Skeletal muscle satellite cell (primary cell): ENCODE measurements around the gene CYS1.
"Not testable (repeated sequence)": the region's sequence is repeated elsewhere in the genome, so short reads cannot be mapped to it uniquely, and the experiment has no call there.

ENCODE experiments used
- H3K27me3 ChIP-seq: 2 replicates; pipeline ENCODE4 v1.7.0; 2013; ENCODE audit warnings: low read length; ENCODE audit not compliant: control insufficient read depth, insufficient read depth
- H3K36me3 ChIP-seq: 2 replicates; pipeline ENCODE4 v1.7.0; 2013; ENCODE audit warnings: mild to moderate bottlenecking, control low read depth, low read length; ENCODE audit not compliant: insufficient read depth
- H3K4me1 ChIP-seq: 2 replicates; pipeline ENCODE4 v1.7.0; 2013; ENCODE audit warnings: low read length; ENCODE audit not compliant: control insufficient read depth, insufficient read depth
- H3K4me2 ChIP-seq: 2 replicates; pipeline ENCODE4 v1.7.0; 2013; ENCODE audit warnings: mild to moderate bottlenecking, low read length
- H3K4me3 ChIP-seq: 2 replicates; pipeline ENCODE4 v1.7.0; 2013; ENCODE audit warnings: low read length
- H3K9ac ChIP-seq: 2 replicates; pipeline ENCODE4 v1.7.0; 2013; ENCODE audit warnings: mild to moderate bottlenecking, low read depth, low read length, moderate library complexity
- H3K9me3 ChIP-seq: replicated peaks from 2 replicates; pipeline ENCODE4 v1.7.0; 2013; ENCODE audit warnings: mild to moderate bottlenecking, control low read depth, low read length

CYS1 gene

DNA sequence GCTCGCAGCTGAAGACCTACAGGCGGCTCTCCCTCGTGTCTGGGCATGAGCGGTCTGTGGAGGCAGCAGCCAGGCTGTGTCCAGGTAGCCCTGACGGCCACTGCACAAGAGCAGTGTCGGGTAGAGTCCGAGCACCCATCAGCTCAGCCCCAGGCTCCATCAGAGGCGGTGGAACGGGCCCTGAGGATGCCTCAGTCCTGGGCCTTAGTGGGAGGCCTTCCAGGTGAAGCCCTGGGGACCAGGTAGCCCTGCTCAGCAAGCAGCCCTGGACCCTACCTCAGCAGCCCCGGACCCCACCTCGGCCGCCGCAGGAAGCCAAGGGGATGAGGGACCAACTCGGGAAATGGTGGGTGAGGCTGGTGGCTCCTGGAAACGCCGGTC is 58.2 kb downstream of the CYS1 start:
- peaks cover 5% of the 10 kb centered on the region for H3K9me3 ChIP-seq
- H3K4me3 ChIP-seq = no peak overlapping the region
- H3K4me1 ChIP-seq = no peaks in the 10 kb centered on the region
- no peak overlapping the region for H3K9ac ChIP-seq
- H3K27me3 ChIP-seq = peaks cover 33% of the 10 kb centered on the region
- H3K36me3 ChIP-seq = no peaks in the 10 kb centered on the region
- no peak overlapping the region for H3K4me2 ChIP-seq

DNA sequence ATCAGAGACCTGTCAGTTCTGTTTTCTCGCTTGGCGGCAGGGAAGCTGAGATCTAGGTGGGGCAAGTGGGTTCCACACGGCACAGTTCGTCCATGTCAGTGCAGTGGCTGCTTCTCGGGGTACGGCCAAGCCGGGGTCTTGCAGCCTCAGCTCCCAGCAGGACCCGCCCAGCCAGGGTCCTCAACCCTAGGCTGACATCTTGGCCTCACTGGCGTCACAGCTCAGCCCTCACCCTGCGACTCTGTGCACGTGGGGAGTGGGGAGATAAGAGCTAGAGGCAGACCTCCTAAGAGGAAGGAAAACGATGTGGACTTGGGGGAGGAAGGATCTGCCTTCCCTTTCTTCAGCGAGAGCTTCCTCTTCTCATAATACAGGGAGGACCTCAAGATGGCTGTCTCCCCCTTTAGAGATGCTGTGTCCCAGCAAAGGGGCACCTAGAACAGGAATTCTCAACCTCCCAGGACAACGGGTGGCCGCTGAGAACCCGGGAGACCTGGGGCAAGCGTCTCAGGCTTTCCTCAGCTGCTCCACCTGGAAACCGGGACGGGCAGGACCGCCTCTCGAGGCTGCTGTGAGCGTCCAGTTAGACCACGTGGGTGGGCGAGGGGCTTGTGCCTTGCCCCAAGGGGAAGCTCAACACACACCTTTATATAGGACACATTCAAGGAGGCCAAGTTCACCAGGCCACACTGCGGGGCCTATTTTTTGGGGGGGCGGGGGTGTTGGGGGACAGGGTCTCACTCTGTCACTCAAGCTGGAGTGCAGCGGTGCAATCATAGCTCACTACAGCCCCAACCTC is 60.4 kb downstream of the CYS1 start:
- Histone ChIP-seq H3K4me3 (no peak overlapping the region), H3K9me3 (peaks cover 7% of the 10 kb centered on the region), H3K27me3 (peaks cover 40% of the 10 kb centered on the region), H3K36me3 (no peaks in the 10 kb centered on the region), H3K4me1 (no peaks in the 10 kb centered on the region), H3K4me2 (no peak overlapping the region), H3K9ac (no peak overlapping the region)

DNA sequence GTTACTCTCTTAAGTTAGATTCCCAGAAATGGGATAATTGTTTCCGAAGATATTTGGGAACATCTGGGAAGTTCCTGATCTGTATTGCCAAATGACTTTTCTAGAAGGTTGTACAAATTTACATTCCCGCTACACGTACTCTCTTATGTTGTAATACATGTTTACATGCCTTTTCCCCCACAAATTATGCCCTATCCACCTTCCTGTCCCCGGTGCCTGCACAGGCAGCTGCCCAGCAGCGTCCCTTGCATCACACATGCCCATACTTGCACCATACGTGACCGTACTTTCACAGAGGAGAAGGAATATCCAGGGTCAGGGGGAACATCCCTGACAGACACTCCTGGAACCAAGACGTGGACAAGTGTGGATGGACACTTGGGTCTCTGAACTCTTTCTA is 61.0 kb downstream of the CYS1 start:
- H3K27me3 ChIP-seq = peaks cover 40% of the 10 kb centered on the region
- H3K4me1 ChIP-seq = no peaks in the 10 kb centered on the region
- H3K36me3 ChIP-seq = no peaks in the 10 kb centered on the region
- H3K9me3 ChIP-seq = peaks cover 7% of the 10 kb centered on the region
- no peak overlapping the region for H3K4me3 ChIP-seq
- H3K9ac ChIP-seq = no peak overlapping the region
- no peak overlapping the region for H3K4me2 ChIP-seq

DNA sequence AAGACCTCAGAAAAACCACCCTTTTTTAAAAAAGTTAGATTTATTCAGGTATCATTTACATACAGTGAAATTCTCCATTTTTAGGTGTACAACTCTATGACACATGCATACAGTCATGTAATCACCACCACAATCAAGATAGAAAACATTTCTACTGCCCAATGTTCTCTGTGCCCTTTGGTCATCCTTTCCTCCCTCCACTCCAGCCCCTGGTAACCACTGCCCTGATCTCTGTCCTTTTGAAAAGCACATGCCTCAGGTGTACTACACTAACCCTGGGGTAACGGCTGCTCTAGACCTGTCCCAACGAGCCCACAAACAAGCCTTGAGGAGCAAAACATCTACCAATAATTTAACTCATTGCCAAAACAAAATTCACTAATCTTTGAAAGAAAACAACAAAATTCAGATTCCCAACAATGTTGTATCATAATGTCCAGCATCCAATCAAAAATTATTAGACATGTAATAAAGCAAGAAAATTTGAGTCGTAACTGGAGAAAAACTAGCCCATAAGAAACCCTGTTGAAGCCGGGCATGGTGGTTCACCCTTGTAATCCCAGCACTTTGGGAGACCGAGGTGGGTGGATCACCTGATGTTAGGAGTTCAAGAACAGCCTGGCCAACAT is 62.8 kb downstream of the CYS1 start:
- Histone ChIP-seq H3K9me3 (peaks cover 7% of the 10 kb centered on the region), H3K27me3 (peaks cover 30% of the 10 kb centered on the region), H3K4me2 (no peak overlapping the region), H3K4me3 (no peak overlapping the region), H3K36me3 (no peaks in the 10 kb centered on the region), H3K9ac (no peak overlapping the region), H3K4me1 (no peaks in the 10 kb centered on the region)

DNA sequence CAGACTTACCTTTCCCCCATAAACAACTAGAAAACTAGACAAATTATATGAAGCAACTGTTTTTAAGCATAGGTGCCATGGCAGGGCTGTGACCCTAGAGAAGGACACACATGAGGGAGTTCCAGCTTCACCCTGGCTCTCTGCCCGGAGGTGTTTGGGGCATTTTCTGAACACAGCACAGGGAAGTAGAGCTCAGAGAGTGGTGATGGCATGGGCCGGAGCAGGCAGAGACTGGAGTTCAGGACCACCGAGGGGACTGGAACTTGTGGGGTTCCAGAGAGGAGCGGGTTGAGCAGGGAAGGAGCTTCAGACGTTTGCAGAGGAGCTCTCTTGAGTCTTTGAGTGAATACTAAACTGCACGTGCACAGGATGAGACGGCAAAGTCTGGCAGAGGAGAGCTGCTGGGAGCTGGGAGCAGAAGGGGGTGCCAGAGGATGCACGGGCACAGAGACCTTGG is 63.4 kb downstream of the CYS1 start:
- no peak overlapping the region for H3K9ac ChIP-seq
- no peaks in the 10 kb centered on the region for H3K4me1 ChIP-seq
- no peak overlapping the region for H3K4me3 ChIP-seq
- H3K4me2 ChIP-seq = no peak overlapping the region
- H3K36me3 ChIP-seq = no peaks in the 10 kb centered on the region
- H3K27me3 ChIP-seq = peaks cover 29% of the 10 kb centered on the region
- H3K9me3 ChIP-seq = peaks cover 7% of the 10 kb centered on the region

DNA sequence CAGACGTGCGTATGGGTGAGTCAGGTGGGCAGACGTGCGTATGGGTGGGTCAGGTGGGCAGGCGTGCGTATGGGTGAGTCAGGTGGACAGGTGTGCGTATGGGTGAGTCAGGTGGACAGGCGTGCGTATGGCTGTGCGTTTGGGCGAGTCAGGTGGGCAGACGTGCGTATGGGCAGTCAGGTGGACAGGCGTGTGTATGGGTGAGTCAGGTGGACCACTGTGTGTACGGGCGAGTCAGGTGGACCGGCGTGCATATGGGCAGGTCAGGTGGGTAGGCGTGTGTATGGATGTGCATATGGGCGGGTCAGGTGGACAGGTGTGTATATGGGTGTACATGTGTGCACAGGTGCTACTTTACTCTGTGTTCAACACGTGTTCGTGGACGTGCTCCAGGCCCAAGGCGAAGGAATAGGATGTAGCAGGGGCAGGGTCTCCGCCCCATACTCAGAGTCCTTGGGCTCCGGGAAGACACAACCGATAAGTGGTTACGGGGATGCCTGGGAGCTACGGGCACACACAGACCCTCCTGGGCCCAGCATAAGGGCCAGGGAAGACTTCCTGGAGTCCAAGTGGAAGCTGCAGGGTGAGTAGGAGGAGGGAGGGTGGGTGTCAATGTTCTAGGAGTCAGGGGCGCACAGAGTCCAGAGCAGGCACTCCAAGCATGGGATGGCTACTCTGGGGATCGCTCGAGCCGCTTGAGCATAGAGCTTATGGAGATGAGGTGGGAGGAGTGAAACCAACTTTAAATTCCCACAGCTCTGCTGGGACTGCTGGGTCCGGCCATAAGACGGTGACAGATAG is 64.0 kb downstream of the CYS1 start:
- Histone ChIP-seq H3K36me3 (no peaks in the 10 kb centered on the region), H3K4me3 (no peak overlapping the region), H3K9me3 (peaks cover 7% of the 10 kb centered on the region), H3K4me2 (no peak overlapping the region), H3K27me3 (peaks cover 29% of the 10 kb centered on the region), H3K9ac (no peak overlapping the region), H3K4me1 (no peaks in the 10 kb centered on the region)

DNA sequence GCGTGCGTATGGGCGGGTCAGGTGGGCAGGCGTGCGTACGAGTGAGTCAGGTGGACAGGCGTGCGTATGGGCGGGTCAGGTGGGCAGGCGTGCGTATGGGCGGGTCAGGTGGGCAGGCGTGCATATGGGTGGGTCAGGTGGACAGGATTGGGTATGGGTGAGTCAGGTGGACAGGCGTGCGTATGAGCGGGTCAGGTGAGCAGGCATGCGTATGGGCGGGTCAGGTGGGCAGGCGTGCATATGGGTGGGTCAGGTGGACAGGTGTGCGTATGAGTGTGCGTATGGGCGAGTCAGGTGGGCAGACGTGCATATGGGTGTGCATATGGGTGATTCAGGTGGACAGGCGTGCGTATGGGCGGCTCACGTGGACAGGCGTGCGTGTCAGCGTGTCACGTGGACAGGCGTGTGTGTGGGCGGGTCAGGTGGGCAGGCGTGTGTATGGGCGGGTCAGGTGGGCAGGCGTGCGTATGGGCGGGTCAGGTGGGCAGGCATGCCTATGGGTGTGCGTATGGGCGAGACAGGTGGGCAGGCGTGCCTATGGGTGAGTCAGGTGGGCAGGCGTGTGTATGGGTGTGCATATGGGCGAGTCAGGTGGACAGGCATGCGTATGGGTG is 64.7 kb downstream of the CYS1 start:
- H3K36me3 ChIP-seq, H3K4me1 ChIP-seq, H3K4me2 ChIP-seq, H3K4me3 ChIP-seq, H3K9ac ChIP-seq, H3K9me3 ChIP-seq: not testable (repeated sequence)
- peaks cover 29% of the 10 kb centered on the region for H3K27me3 ChIP-seq

DNA sequence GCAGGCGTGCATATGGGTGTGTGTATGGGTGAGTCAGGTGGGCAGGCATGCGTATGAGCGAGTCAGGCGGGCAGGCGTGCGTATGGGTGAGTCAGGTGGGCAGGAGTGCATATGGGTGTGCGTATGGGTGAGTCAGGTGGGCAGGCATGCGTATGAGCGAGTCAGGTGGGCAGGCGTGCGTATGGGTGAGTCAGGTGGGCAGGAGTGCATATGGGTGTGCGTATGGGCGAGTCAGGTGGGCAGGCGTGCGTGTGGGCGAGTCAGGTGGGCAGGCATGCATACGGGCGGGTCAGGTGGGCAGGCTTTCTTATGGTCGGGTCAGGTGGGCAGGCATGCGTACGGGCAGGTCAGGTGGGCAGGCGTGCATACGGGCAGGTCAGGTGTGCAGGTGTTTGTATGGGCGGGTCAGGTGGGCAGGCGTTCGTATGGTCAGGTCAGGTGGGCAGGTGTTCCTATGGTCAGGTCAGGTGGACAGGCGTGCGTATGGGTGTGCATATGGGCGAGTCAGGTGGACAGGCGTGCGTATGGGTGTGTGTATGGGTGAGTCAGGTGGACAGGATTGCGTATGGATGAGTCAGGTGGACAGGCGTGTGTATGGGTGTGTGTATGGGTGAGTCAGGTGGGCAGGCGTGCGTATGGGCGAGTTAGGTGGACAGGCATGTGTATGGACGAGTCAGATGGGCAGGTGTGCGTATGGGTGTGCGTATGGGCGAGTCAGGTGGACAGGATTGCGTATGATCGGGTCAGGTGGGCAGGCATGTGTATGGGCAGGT is 65.6 kb downstream of the CYS1 start:
- no peak overlapping the region for H3K4me2 ChIP-seq
- H3K9ac ChIP-seq = no peak overlapping the region
- H3K27me3 ChIP-seq = peaks cover 28% of the 10 kb centered on the region
- H3K4me1 ChIP-seq = peaks cover 10% of the 10 kb centered on the region
- H3K9me3 ChIP-seq = peaks cover 7% of the 10 kb centered on the region
- no peaks in the 10 kb centered on the region for H3K36me3 ChIP-seq
- H3K4me3 ChIP-seq = no peak overlapping the region

DNA sequence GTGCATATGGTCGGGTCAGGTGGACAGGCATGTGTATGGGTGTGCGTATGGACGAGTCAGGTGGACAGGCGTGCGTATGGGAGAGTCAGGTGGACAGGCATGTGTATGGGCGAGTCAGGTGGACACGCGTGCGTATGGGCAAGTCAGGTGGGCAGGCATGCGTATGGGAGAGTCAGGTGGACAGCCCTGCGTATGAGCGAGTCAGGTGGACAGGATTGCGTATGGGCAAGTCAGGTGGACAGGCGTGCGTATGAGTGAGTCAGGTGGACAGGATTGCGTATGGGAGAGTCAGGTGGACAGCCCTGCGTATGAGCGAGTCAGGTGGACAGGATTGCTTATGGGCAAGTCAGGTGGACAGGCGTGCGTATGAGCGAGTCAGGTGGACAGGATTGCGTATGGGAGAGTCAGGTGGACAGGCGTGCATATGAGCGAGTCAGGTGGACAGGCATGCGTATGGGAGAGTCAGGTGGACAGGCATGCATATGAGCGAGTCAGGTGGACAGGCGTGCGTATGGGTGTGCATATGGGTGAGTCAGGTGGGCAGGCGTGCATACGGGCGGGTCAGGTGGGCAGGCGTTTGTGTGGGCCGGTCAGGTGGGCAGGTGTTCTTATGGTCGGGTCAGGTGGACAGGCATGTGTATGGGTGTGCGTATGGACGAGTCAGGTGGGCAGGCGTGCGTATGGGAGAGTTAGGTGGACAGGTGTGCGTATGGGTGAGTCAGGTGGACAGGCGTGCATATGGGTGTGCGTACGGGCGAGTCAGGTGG is 66.4 kb downstream of the CYS1 start:
- H3K36me3 ChIP-seq, H3K4me2 ChIP-seq, H3K9me3 ChIP-seq, H3K4me3 ChIP-seq, H3K9ac ChIP-seq: not testable (repeated sequence)
- H3K4me1 ChIP-seq = peaks cover 17% of the 10 kb centered on the region
- H3K27me3 ChIP-seq = peaks cover 28% of the 10 kb centered on the region

DNA sequence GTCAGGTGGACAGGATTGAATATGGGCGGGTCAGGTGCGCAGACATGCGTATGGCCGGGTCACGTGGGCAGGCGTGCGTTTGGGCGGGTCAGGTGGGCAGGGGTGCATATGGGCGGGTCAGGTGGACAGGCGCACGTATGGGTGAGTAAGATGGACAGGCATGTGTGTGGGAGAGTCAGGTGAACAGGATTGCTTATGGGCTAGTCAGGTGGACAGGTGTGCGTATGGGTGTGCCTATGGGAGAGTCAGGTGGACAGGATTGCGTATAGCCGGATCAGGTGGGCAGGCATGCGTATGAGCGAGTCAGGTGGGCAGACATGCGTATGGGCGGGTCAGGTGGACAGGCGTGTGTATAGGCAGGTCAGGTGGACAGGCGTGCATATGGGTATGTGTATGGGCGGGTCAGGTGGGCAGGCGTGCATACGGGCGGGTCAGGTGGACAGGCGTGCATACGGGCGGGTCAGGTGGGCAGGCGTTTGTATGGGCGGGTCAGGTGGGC is 67.2 kb downstream of the CYS1 start:
- Histone ChIP-seq H3K36me3 (no peaks in the 10 kb centered on the region), H3K27me3 (peaks cover 21% of the 10 kb centered on the region), H3K9ac (no peak overlapping the region), H3K4me3 (no peak overlapping the region), H3K4me2 (no peak overlapping the region), H3K4me1 (peaks cover 26% of the 10 kb centered on the region), H3K9me3 (peaks cover 7% of the 10 kb centered on the region)
